Tibial artery (tissue), 4 donors: ENCODE results near the gene RAD51B.
"Not testable (repeated sequence)": the region's sequence is repeated elsewhere in the genome, so short reads cannot be mapped to it uniquely, and the experiment has no call there.

ENCODE experiments used
- DNase-seq, 2 donors: peaks; one replicate each; pipeline ENCODE4 v3.0.0-alpha.2; 2019
- H3K27ac ChIP-seq, 2 donors: fragments of 200-600 bp; sonication (generic) in 1 of 2; 1 replicate in 1 of 2; 2 replicates in 1 of 2; pipeline ENCODE4 v1.5.1; 2018 to 2019; ENCODE audit warnings: mild to moderate bottlenecking in 1 of 2
- H3K27me3 ChIP-seq, 2 donors: fragments of 200-600 bp; sonication (generic) in 1 of 2; one replicate each; pipeline versions ENCODE4 v1.5.1 to v1.6.0; 2016 to 2019
- H3K36me3 ChIP-seq, 3 donors: fragments of 200-600 bp; sonication (generic) in 2 of 3; one replicate each; pipeline ENCODE4 v1.5.1; 2016 to 2019; ENCODE audit warnings: mild to moderate bottlenecking in 2 of 3
- H3K4me1 ChIP-seq, 4 donors: fragments of 200-600 bp; sonication (generic) in 2 of 4; 1 replicate in 3 of 4; 2 replicates in 1 of 4; pipeline ENCODE4 v1.5.1; 2016 to 2019
- H3K4me3 ChIP-seq, 2 donors: fragments of 200-600 bp; sonication (generic) in 1 of 2; 1 replicate in 1 of 2; 2 replicates in 1 of 2; pipeline ENCODE4 v1.5.1; 2018 to 2019; ENCODE audit warnings: mild to moderate bottlenecking in 2 of 2
- H3K9me3 ChIP-seq, 3 donors: fragments of 200-600 bp; sonication (generic) in 1 of 3; one replicate each; pipeline ENCODE4 v1.5.1; 2016 to 2019
- CTCF ChIP-seq, 2 experiments: fragments of 200-600 bp in 1 of 2; fragments of 450-650 bp in 1 of 2; IDR thresholded peaks; one replicate each; pipeline ENCODE4 v1.5.1; 2017 to 2019; ENCODE audit warnings: antibody characterized with exemption in 2 of 2, mild to moderate bottlenecking in 1 of 2, moderate library complexity in 1 of 2
- intact Hi-C: fragments of 100-400 bp; cut with DNase I; formaldehyde crosslinking; loops from one replicate; pipeline ENCODE4 v1.15.0; 2023; ENCODE audit warnings: low total_unique reads

Gene RAD51B

GRCh38 chr14:68255693-68256178 is 436.2 kb downstream of the RAD51B start:
- no peak for TF ChIP-seq CTCF (IDR thresholded peaks at IDR 0.05)
- intact Hi-C loops: no loop called here
- DNase-seq: no peak

GRCh38 chr14:68257969-68258368 is 438.4 kb downstream of the RAD51B start:
- no peaks in the 10 kb centered on the region for H3K27me3 ChIP-seq
- H3K27ac ChIP-seq: no peak overlapping the region
- no peak for DNase-seq
- H3K9me3 ChIP-seq: no peaks in the 10 kb centered on the region
- no peaks in the 10 kb centered on the region for H3K36me3 ChIP-seq
- peaks cover 0 to 18% (median 7%) of the 10 kb centered on the region in 4 donors for H3K4me1 ChIP-seq
- intact Hi-C loops: no loop called here
- H3K4me3 ChIP-seq: no peak overlapping the region
- no peak for TF ChIP-seq CTCF (IDR thresholded peaks at IDR 0.05)

More at GRCh38 chr14:68255693-68256178, 436.2 kb downstream of the RAD51B start:
- Histone ChIP-seq H3K27ac (no peak overlapping the region), H3K27me3 (no peaks in the 10 kb centered on the region), H3K36me3 (no peaks in the 10 kb centered on the region), H3K4me3 (no peak overlapping the region), H3K4me1 (peaks cover 0 to 33% (median 18%) of the 10 kb centered on the region in 4 donors), H3K9me3 (no peaks in the 10 kb centered on the region)

GRCh38 chr14:68258995-68259394 is 439.4 kb downstream of the RAD51B start:
- H3K9me3 ChIP-seq, DNase-seq, H3K27ac ChIP-seq, H3K4me3 ChIP-seq, H3K27me3 ChIP-seq, H3K36me3 ChIP-seq, intact Hi-C loops: not testable (repeated sequence)
- peaks cover 0 to 18% (median 7%) of the 10 kb centered on the region in 4 donors for H3K4me1 ChIP-seq

GRCh38 chr14:68260121-68260520 is 440.5 kb downstream of the RAD51B start:
- no peaks in the 10 kb centered on the region for H3K27me3 ChIP-seq
- intact Hi-C loops: no loop called here
- no peak for DNase-seq
- no peak overlapping the region for H3K27ac ChIP-seq
- TF ChIP-seq CTCF (IDR thresholded peaks at IDR 0.05): no peak
- no peaks in the 10 kb centered on the region for H3K36me3 ChIP-seq
- H3K9me3 ChIP-seq: no peaks in the 10 kb centered on the region
- H3K4me1 ChIP-seq: peaks cover 0 to 15% (median 7%) of the 10 kb centered on the region in 4 donors
- no peak overlapping the region for H3K4me3 ChIP-seq

- Histone ChIP-seq H3K36me3 (no peaks in the 10 kb centered on the region), H3K9me3 (no peaks in the 10 kb centered on the region), H3K27me3 (no peaks in the 10 kb centered on the region), H3K4me3 (no peak overlapping the region), H3K27ac (no peak overlapping the region), H3K4me1 (peaks cover 0 to 3% (median 0%) of the 10 kb centered on the region in 4 donors)
- intact Hi-C loops: no loop called here
- DNase-seq: no peak
- TF ChIP-seq CTCF (IDR thresholded peaks at IDR 0.05): no peak
Observed at GRCh38 chr14:68261092-68261842, 441.7 kb downstream of the RAD51B start.

GRCh38 chr14:68262567-68262966 is 443.0 kb downstream of the RAD51B start:
- H3K36me3 ChIP-seq: no peaks in the 10 kb centered on the region
- no peaks in the 10 kb centered on the region for H3K27me3 ChIP-seq
- no peak for DNase-seq
- peaks cover 0 to 1% (median 0%) of the 10 kb centered on the region in 4 donors for H3K4me1 ChIP-seq
- no peak overlapping the region for H3K4me3 ChIP-seq
- no peak overlapping the region for H3K27ac ChIP-seq
- TF ChIP-seq CTCF (IDR thresholded peaks at IDR 0.05): no peak
- H3K9me3 ChIP-seq: no peaks in the 10 kb centered on the region
- intact Hi-C loops: no loop called here
